ENCODE measurements around the gene CACNB4.

Gene CACNB4

GRCh38 chr2:151975460-151976414 is 123.1 kb downstream of the CACNB4 start:
- Histone ChIP-seq H3K4me1 (ENCODE audit: insufficient read depth, insufficient read length) (no peaks in the 10 kb centered on the region), H3K9me3 (ENCODE audit: insufficient read depth, low read length) (no peaks in the 10 kb centered on the region)

GRCh38 chr2:151974988-151975387 is 123.9 kb downstream of the CACNB4 start:
- H3K9ac ChIP-seq (ENCODE audit: insufficient read length, low read depth), result no peak overlapping the region
- DNase-seq (ENCODE audit: low read depth, low spot score), result no peak
- no peaks in the 10 kb centered on the region for H3K27me3 ChIP-seq (ENCODE audit: insufficient read depth, insufficient read length)
- TF ChIP-seq SUZ12 (IDR thresholded peaks at IDR 0.05; ENCODE audit: extremely low read depth, insufficient read depth, insufficient read length), result no peak
- TF ChIP-seq ZNF274 (IDR thresholded peaks at IDR 0.05; ENCODE audit: low read depth, low read length), result no peak
- TF ChIP-seq YY1 (IDR thresholded peaks at IDR 0.05; ENCODE audit: insufficient read depth, insufficient read length), result no peak
- no peaks in the 10 kb centered on the region for H3K36me3 ChIP-seq (ENCODE audit: insufficient read depth, insufficient read length, low read length)
- H3K4me1 ChIP-seq (ENCODE audit: insufficient read depth, insufficient read length), result no peaks in the 10 kb centered on the region
- H3K9me3 ChIP-seq (ENCODE audit: insufficient read depth, low read length), result no peaks in the 10 kb centered on the region
- no peak overlapping the region for H3K4me3 ChIP-seq (ENCODE audit: insufficient read length, low read depth)

More at GRCh38 chr2:151975460-151976414, 123.1 kb downstream of the CACNB4 start:
- Histone ChIP-seq H3K27me3 (ENCODE audit: insufficient read depth, insufficient read length) (no peaks in the 10 kb centered on the region), H3K36me3 (ENCODE audit: insufficient read depth, insufficient read length, low read length) (no peaks in the 10 kb centered on the region), H3K4me3 (ENCODE audit: insufficient read length, low read depth) (no peak overlapping the region), H3K9ac (ENCODE audit: insufficient read length, low read depth) (no peak overlapping the region)
- no peak for DNase-seq (ENCODE audit: low read depth, low spot score)
- TF ChIP-seq YY1 (IDR thresholded peaks at IDR 0.05; ENCODE audit: insufficient read depth, insufficient read length), result no peak
- no peak for TF ChIP-seq ZNF274 (IDR thresholded peaks at IDR 0.05; ENCODE audit: low read depth, low read length)
- no peak for TF ChIP-seq SUZ12 (IDR thresholded peaks at IDR 0.05; ENCODE audit: extremely low read depth, insufficient read depth, insufficient read length)

- DNase-seq (ENCODE audit: low read depth, low spot score), result no peak
- Histone ChIP-seq H3K9me3 (ENCODE audit: insufficient read depth, low read length) (no peaks in the 10 kb centered on the region), H3K36me3 (ENCODE audit: insufficient read depth, insufficient read length, low read length) (no peaks in the 10 kb centered on the region), H3K4me1 (ENCODE audit: insufficient read depth, insufficient read length) (no peaks in the 10 kb centered on the region), H3K4me3 (ENCODE audit: insufficient read length, low read depth) (no peak overlapping the region), H3K9ac (ENCODE audit: insufficient read length, low read depth) (no peak overlapping the region), H3K27me3 (ENCODE audit: insufficient read depth, insufficient read length) (no peaks in the 10 kb centered on the region)
- TF ChIP-seq ZNF274 (IDR thresholded peaks at IDR 0.05; ENCODE audit: low read depth, low read length) (no peak), YY1 (IDR thresholded peaks at IDR 0.05; ENCODE audit: insufficient read depth, insufficient read length) (no peak), SUZ12 (IDR thresholded peaks at IDR 0.05; ENCODE audit: extremely low read depth, insufficient read depth, insufficient read length) (no peak)
Observed at GRCh38 chr2:151973901-151974199, 125.0 kb downstream of the CACNB4 start.

GRCh38 chr2:151973013-151973900 is 125.6 kb downstream of the CACNB4 start:
- Histone ChIP-seq H3K9me3 (ENCODE audit: insufficient read depth, low read length) (no peaks in the 10 kb centered on the region), H3K27me3 (ENCODE audit: insufficient read depth, insufficient read length) (no peaks in the 10 kb centered on the region), H3K4me3 (ENCODE audit: insufficient read length, low read depth) (no peak overlapping the region), H3K36me3 (ENCODE audit: insufficient read depth, insufficient read length, low read length) (no peaks in the 10 kb centered on the region), H3K9ac (ENCODE audit: insufficient read length, low read depth) (no peak overlapping the region), H3K4me1 (ENCODE audit: insufficient read depth, insufficient read length) (no peaks in the 10 kb centered on the region)
- no peak for DNase-seq (ENCODE audit: low read depth, low spot score)
- TF ChIP-seq SUZ12 (IDR thresholded peaks at IDR 0.05; ENCODE audit: extremely low read depth, insufficient read depth, insufficient read length), result no peak
- TF ChIP-seq YY1 (IDR thresholded peaks at IDR 0.05; ENCODE audit: insufficient read depth, insufficient read length), result no peak
- TF ChIP-seq ZNF274 (IDR thresholded peaks at IDR 0.05; ENCODE audit: low read depth, low read length), result no peak

GRCh38 chr2:151972241-151973012 is 126.4 kb downstream of the CACNB4 start:
- Histone ChIP-seq H3K9ac (ENCODE audit: insufficient read length, low read depth) (no peak overlapping the region), H3K4me1 (ENCODE audit: insufficient read depth, insufficient read length) (no peaks in the 10 kb centered on the region), H3K4me3 (ENCODE audit: insufficient read length, low read depth) (no peak overlapping the region), H3K27me3 (ENCODE audit: insufficient read depth, insufficient read length) (no peaks in the 10 kb centered on the region), H3K36me3 (ENCODE audit: insufficient read depth, insufficient read length, low read length) (no peaks in the 10 kb centered on the region), H3K9me3 (ENCODE audit: insufficient read depth, low read length) (no peaks in the 10 kb centered on the region)
- no peak for DNase-seq (ENCODE audit: low read depth, low spot score)
- TF ChIP-seq YY1 (IDR thresholded peaks at IDR 0.05; ENCODE audit: insufficient read depth, insufficient read length), result no peak
- TF ChIP-seq SUZ12 (IDR thresholded peaks at IDR 0.05; ENCODE audit: extremely low read depth, insufficient read depth, insufficient read length), result no peak
- TF ChIP-seq ZNF274 (IDR thresholded peaks at IDR 0.05; ENCODE audit: low read depth, low read length), result no peak

GRCh38 chr2:151971301-151972051 is 127.4 kb downstream of the CACNB4 start:
- no peak overlapping the region for H3K4me3 ChIP-seq (ENCODE audit: insufficient read length, low read depth)
- no peak for TF ChIP-seq ZNF274 (IDR thresholded peaks at IDR 0.05; ENCODE audit: low read depth, low read length)
- TF ChIP-seq YY1 (IDR thresholded peaks at IDR 0.05; ENCODE audit: insufficient read depth, insufficient read length), result no peak
- no peak for TF ChIP-seq SUZ12 (IDR thresholded peaks at IDR 0.05; ENCODE audit: extremely low read depth, insufficient read depth, insufficient read length)

More at GRCh38 chr2:151971301-151972051, 127.4 kb downstream of the CACNB4 start:
- H3K9ac ChIP-seq (ENCODE audit: insufficient read length, low read depth), result no peak overlapping the region
- H3K36me3 ChIP-seq (ENCODE audit: insufficient read depth, insufficient read length, low read length), result no peaks in the 10 kb centered on the region
- H3K27me3 ChIP-seq (ENCODE audit: insufficient read depth, insufficient read length), result no peaks in the 10 kb centered on the region
- DNase-seq (ENCODE audit: low read depth, low spot score), result no peak
- H3K9me3 ChIP-seq (ENCODE audit: insufficient read depth, low read length), result no peaks in the 10 kb centered on the region
- no peaks in the 10 kb centered on the region for H3K4me1 ChIP-seq (ENCODE audit: insufficient read depth, insufficient read length)
